22Rv1 (cell line): ENCODE measurements around the gene DRD4.

Experiments
- ZFX ChIP-seq: fragments of 450-650 bp; IDR thresholded peaks from 2 replicates; pipeline ENCODE4 v1.6.1; 2017; ENCODE audit warnings: antibody characterized with exemption, borderline replicate concordance
- TF ChIP-seq, protein P1 (sequence below): fragments of 450-650 bp; IDR thresholded peaks from 2 replicates; pipeline ENCODE4 v1.5.1; 2017; ENCODE audit warnings: mild to moderate bottlenecking

GRCh38 chr11:660681-661444 is 23.8 kb downstream of the DRD4 start:
- TF ChIP-seq, protein P1, sequence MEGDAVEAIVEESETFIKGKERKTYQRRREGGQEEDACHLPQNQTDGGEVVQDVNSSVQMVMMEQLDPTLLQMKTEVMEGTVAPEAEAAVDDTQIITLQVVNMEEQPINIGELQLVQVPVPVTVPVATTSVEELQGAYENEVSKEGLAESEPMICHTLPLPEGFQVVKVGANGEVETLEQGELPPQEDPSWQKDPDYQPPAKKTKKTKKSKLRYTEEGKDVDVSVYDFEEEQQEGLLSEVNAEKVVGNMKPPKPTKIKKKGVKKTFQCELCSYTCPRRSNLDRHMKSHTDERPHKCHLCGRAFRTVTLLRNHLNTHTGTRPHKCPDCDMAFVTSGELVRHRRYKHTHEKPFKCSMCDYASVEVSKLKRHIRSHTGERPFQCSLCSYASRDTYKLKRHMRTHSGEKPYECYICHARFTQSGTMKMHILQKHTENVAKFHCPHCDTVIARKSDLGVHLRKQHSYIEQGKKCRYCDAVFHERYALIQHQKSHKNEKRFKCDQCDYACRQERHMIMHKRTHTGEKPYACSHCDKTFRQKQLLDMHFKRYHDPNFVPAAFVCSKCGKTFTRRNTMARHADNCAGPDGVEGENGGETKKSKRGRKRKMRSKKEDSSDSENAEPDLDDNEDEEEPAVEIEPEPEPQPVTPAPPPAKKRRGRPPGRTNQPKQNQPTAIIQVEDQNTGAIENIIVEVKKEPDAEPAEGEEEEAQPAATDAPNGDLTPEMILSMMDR: no peak
- TF ChIP-seq ZFX: no peak
